Astrocyte (in vitro differentiated cells and primary cell): ENCODE measurements around the gene AMER3. TPM values are rescaled to one million over a fixed set of nuclear protein-coding genes. Genes with fewer than 3 reads are reported as not detected.

ENCODE experiments used
- DNase-seq: peaks from one replicate; pipeline ENCODE4 v3.0.0-alpha.2; 2010; ENCODE audit warnings: low read depth
- FAIRE-seq: peaks from 2 replicates; lab custom pipeline; 2011; peaks lifted over from hg19 to GRCh38; lab: Jason Lieb, UNC
- H2AFZ ChIP-seq: 2 replicates; pipeline ENCODE4 v1.6.0; 2012; ENCODE audit warnings: low read depth, low read length, inconsistent platforms
- H3K27ac ChIP-seq: 2 replicates; pipeline ENCODE4 v1.5.1; 2011; ENCODE audit warnings: low read depth, low read length, inconsistent platforms
- H3K27me3 ChIP-seq: 2 replicates; pipeline ENCODE4 v1.6.0; 2011; ENCODE audit warnings: low read length, inconsistent platforms; ENCODE audit not compliant: insufficient read depth
- H3K36me3 ChIP-seq: 2 replicates; pipeline ENCODE4 v1.5.1; 2011; ENCODE audit warnings: low read length, inconsistent platforms; ENCODE audit not compliant: insufficient read depth
- H3K4me1 ChIP-seq: 2 replicates; pipeline ENCODE4 v1.5.1; 2011; ENCODE audit warnings: low read length, inconsistent platforms; ENCODE audit not compliant: insufficient read depth
- H3K4me2 ChIP-seq: 2 replicates; pipeline ENCODE4 v1.6.0; 2012; ENCODE audit warnings: low read length, inconsistent platforms
- H3K4me3 ChIP-seq: 2 replicates; pipeline ENCODE4 v1.5.1; 2011; ENCODE audit warnings: low read depth, mild to moderate bottlenecking, low read length, inconsistent platforms; ENCODE audit not compliant: insufficient read depth
- H3K79me2 ChIP-seq: 2 replicates; pipeline ENCODE4 v1.6.0; 2012; ENCODE audit warnings: mild to moderate bottlenecking, low read length, inconsistent platforms; ENCODE audit not compliant: insufficient read depth
- H3K9ac ChIP-seq: 2 replicates; pipeline ENCODE4 v1.6.0; 2012; ENCODE audit warnings: mild to moderate bottlenecking, low read length, inconsistent platforms
- H3K9me3 ChIP-seq: 2 replicates; pipeline ENCODE4 v1.5.1; 2012; ENCODE audit warnings: low read depth, mild to moderate bottlenecking, low read length, inconsistent platforms; ENCODE audit not compliant: insufficient read depth
- H4K20me1 ChIP-seq: 2 replicates; pipeline ENCODE4 v1.6.0; 2012; ENCODE audit warnings: low read length, inconsistent platforms; ENCODE audit not compliant: insufficient read depth
- H3K27ac Mint-ChIP-seq: one replicate; pipeline ENCODE4 v1.8.0; 2021; ENCODE audit warnings: mild to moderate bottlenecking, mixed read lengths; ENCODE audit not compliant: unreplicated experiment
- H3K27me3 Mint-ChIP-seq: one replicate; pipeline ENCODE4 v1.8.0; 2021; ENCODE audit warnings: low read depth, mixed read lengths; ENCODE audit not compliant: unreplicated experiment
- H3K36me3 Mint-ChIP-seq: one replicate; pipeline ENCODE4 v1.8.0; 2021; ENCODE audit warnings: low read depth, mixed read lengths; ENCODE audit not compliant: unreplicated experiment
- H3K4me1 Mint-ChIP-seq: one replicate; pipeline ENCODE4 v1.8.0; 2021; ENCODE audit warnings: low read depth, mixed read lengths; ENCODE audit not compliant: unreplicated experiment
- H3K4me3 Mint-ChIP-seq: one replicate; pipeline ENCODE4 v1.8.0; 2021; ENCODE audit warnings: mild to moderate bottlenecking, moderate library complexity, mixed read lengths; ENCODE audit not compliant: unreplicated experiment
- H3K9me3 Mint-ChIP-seq: one replicate; pipeline ENCODE4 v1.8.0; 2021; ENCODE audit warnings: mild to moderate bottlenecking, mixed read lengths; ENCODE audit not compliant: unreplicated experiment
- CTCF ChIP-seq: IDR thresholded peaks from 2 replicates; pipeline ENCODE4 v1.5.1; 2011; ENCODE audit warnings: low read depth, mild to moderate bottlenecking, inconsistent platforms, low read length, moderate library complexity; ENCODE audit not compliant: insufficient read depth
- EZH2 ChIP-seq: IDR thresholded peaks from 2 replicates; pipeline ENCODE4 v1.6.1; 2012; ENCODE audit warnings: mild to moderate bottlenecking, low read length, inconsistent platforms; ENCODE audit not compliant: insufficient read depth
- total RNA-seq: library from RNA; stranded (reverse); gene quantifications from 2 replicates; pipeline ENCODE4 v1.2.1, GENCODE V29; 2021

AMER3 gene
- total RNA-seq, 1 donor from 2014 or later = not detected

- H3K9ac ChIP-seq = no peak overlapping the region
- no peaks in the 10 kb centered on the region for H3K4me1 ChIP-seq
- H3K4me2 ChIP-seq = no peak overlapping the region
- H3K79me2 ChIP-seq = no peaks in the 10 kb centered on the region
- peaks cover 2% of the 10 kb centered on the region for H3K36me3 Mint-ChIP-seq
- no peak overlapping the region for H3K27ac Mint-ChIP-seq
- DNase-seq (no peak), FAIRE-seq (no peak)
- no peaks in the 10 kb centered on the region for H3K36me3 ChIP-seq
- no peaks in the 10 kb centered on the region for H3K27me3 ChIP-seq
- H3K4me1 Mint-ChIP-seq = no peaks in the 10 kb centered on the region
- H3K27ac ChIP-seq = no peak overlapping the region
- H2AFZ ChIP-seq = no peak overlapping the region
- no peak overlapping the region for H3K4me3 Mint-ChIP-seq
- no peak for TF ChIP-seq EZH2
- TF ChIP-seq CTCF = no peak
- no peaks in the 10 kb centered on the region for H3K9me3 Mint-ChIP-seq
- no peak overlapping the region for H3K4me3 ChIP-seq
- no peaks in the 10 kb centered on the region for H4K20me1 ChIP-seq
- no peaks in the 10 kb centered on the region for H3K9me3 ChIP-seq
- peaks cover 43% of the 10 kb centered on the region for H3K27me3 Mint-ChIP-seq
These were observed 8.9 kb downstream of the AMER3 start for GRCh38 chr2:130764035-130764820.

- no peak overlapping the region for H3K27ac Mint-ChIP-seq
- TF ChIP-seq EZH2 (no peak), CTCF (no peak)
- H3K4me3 Mint-ChIP-seq = no peak overlapping the region
- no peak overlapping the region for H2AFZ ChIP-seq
- H3K4me2 ChIP-seq = no peak overlapping the region
- H3K27me3 Mint-ChIP-seq = peaks cover 46% of the 10 kb centered on the region
- no peaks in the 10 kb centered on the region for H3K4me1 Mint-ChIP-seq
- H3K4me3 ChIP-seq = no peak overlapping the region
- no peaks in the 10 kb centered on the region for H3K27me3 ChIP-seq
- DNase-seq (no peak), FAIRE-seq (no peak)
- H3K9me3 ChIP-seq = no peaks in the 10 kb centered on the region
- no peaks in the 10 kb centered on the region for H3K4me1 ChIP-seq
- no peaks in the 10 kb centered on the region for H3K9me3 Mint-ChIP-seq
- H3K36me3 Mint-ChIP-seq = peaks cover 2% of the 10 kb centered on the region
- no peaks in the 10 kb centered on the region for H3K79me2 ChIP-seq
- no peaks in the 10 kb centered on the region for H4K20me1 ChIP-seq
- H3K27ac ChIP-seq = no peak overlapping the region
- no peaks in the 10 kb centered on the region for H3K36me3 ChIP-seq
- no peak overlapping the region for H3K9ac ChIP-seq
These were observed 9.4 kb downstream of the AMER3 start for GRCh38 chr2:130764821-130765115.

- no peak overlapping the region for H3K27ac ChIP-seq
- no peak overlapping the region for H3K4me3 ChIP-seq
- no peak overlapping the region for H2AFZ ChIP-seq
- FAIRE-seq (no peak), DNase-seq (no peak)
- Mint-ChIP-seq H3K27me3 (peaks cover 42% of the 10 kb centered on the region), H3K4me3 (no peak overlapping the region), H3K9me3 (no peaks in the 10 kb centered on the region), H3K4me1 (no peaks in the 10 kb centered on the region), H3K27ac (no peak overlapping the region), H3K36me3 (peaks cover 2% of the 10 kb centered on the region)
- H3K36me3 ChIP-seq = no peaks in the 10 kb centered on the region
- no peaks in the 10 kb centered on the region for H4K20me1 ChIP-seq
- no peaks in the 10 kb centered on the region for H3K79me2 ChIP-seq
- no peaks in the 10 kb centered on the region for H3K4me1 ChIP-seq
- H3K9ac ChIP-seq = no peak overlapping the region
- H3K4me2 ChIP-seq = no peak overlapping the region
- H3K27me3 ChIP-seq = no peaks in the 10 kb centered on the region
- no peak for TF ChIP-seq CTCF
- no peak for TF ChIP-seq EZH2
- no peaks in the 10 kb centered on the region for H3K9me3 ChIP-seq
These were observed 10.1 kb downstream of the AMER3 start for GRCh38 chr2:130765464-130765863.
